ENCODE data around the gene GCG. TPM values are rescaled to one million over a fixed set of nuclear protein-coding genes. Genes with fewer than 3 reads are reported as not detected.

Gene GCG
- total RNA-seq, 1 donor from 2014 or later = not detected

DNA sequence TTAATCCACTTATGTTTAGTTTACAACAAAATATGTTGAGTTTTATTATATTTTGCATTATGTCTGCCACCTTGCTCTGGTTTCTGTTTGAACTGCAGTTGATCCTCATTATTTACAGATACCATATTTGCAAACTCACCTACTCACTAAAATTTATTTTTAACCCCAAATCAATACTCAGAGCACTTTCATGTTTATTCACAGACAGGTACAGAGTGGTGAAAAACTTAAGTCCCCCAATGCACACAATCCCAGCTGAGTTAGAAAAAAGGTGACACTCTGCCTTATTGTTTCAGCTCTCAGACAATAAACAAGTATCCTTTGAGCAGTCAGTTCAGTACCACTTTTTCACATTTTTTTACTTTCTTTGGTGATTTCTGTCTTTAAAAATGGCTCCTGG, 13.7 kb downstream of the GCG start:
- intact Hi-C loops (cut with micrococcal nuclease) = no loop called here
- Mint-ChIP-seq H3K27me3 (ENCODE audit: low read depth) (peaks cover 41% of the 10 kb centered on the region), H3K9me3 (no peaks in the 10 kb centered on the region), H3K36me3 (ENCODE audit: low read depth) (no peaks in the 10 kb centered on the region), H3K27ac (no peak overlapping the region), H3K4me3 (ENCODE audit: low read depth) (no peak overlapping the region), H3K4me1 (ENCODE audit: low read depth) (no peaks in the 10 kb centered on the region)
- no peak for DNase-seq (ENCODE audit: low spot score)

DNA sequence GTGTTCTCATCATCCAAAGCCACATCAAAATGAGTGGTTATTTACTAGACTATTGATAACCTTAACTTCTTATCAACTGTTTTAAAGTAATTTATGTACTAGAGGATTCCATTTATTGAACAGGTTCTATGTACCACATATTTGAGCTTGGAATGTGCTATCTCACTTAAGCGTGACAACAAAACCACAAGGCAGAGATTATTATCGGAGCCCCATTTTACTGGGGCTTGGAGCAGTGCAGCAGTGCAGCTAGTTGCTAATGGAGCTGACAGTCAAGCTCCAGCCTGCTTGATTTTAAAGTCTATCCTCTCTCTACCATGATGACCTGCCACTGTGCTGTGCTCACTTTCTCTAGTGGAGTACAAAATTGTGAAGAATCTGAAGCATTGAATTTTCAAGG, 24.6 kb downstream of the GCG start:
- DNase-seq (ENCODE audit: low spot score) = no peak
- no peak overlapping the region for H3K27ac Mint-ChIP-seq
- H3K9me3 Mint-ChIP-seq = no peaks in the 10 kb centered on the region
- no peak overlapping the region for H3K4me3 Mint-ChIP-seq (ENCODE audit: low read depth)
- H3K27me3 Mint-ChIP-seq (ENCODE audit: low read depth) = peaks cover 22% of the 10 kb centered on the region
- intact Hi-C loops (cut with micrococcal nuclease) = loop anchor here (10.0 kb wide), 1 partner anchor 703 kb away; no protein-coding TSS in a partner anchor
- H3K36me3 Mint-ChIP-seq (ENCODE audit: low read depth) = no peaks in the 10 kb centered on the region
- peaks cover 22% of the 10 kb centered on the region for H3K4me1 Mint-ChIP-seq (ENCODE audit: low read depth)

DNA sequence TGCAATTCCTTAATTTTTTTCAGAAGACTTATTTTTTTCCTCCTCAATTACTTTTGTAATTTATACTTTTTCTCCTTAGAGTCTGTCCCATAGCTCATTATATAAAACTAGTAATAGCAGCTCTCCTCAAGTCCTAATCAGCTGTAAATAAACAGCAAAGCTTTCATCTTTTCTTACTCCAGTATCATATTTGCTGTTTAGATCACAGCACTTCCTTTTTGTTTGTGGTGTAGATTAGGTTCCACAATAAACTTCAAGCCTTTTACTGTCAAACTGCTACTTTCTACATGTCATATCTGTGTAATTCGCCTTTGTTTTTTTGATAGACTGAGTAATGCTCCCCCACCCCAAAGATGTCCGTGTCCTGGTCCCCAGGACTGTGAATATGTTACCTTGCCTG, 25.5 kb downstream of the GCG start:
- Mint-ChIP-seq H3K27me3 (ENCODE audit: low read depth) (peaks cover 22% of the 10 kb centered on the region), H3K4me3 (ENCODE audit: low read depth) (no peak overlapping the region), H3K9me3 (no peaks in the 10 kb centered on the region), H3K27ac (no peak overlapping the region), H3K4me1 (ENCODE audit: low read depth) (peaks cover 22% of the 10 kb centered on the region), H3K36me3 (ENCODE audit: low read depth) (no peaks in the 10 kb centered on the region)
- DNase-seq (ENCODE audit: low spot score) = no peak
- intact Hi-C loops (cut with micrococcal nuclease) = loop anchor here (10.0 kb wide), 1 partner anchor 702 kb away; no protein-coding TSS in a partner anchor

DNA sequence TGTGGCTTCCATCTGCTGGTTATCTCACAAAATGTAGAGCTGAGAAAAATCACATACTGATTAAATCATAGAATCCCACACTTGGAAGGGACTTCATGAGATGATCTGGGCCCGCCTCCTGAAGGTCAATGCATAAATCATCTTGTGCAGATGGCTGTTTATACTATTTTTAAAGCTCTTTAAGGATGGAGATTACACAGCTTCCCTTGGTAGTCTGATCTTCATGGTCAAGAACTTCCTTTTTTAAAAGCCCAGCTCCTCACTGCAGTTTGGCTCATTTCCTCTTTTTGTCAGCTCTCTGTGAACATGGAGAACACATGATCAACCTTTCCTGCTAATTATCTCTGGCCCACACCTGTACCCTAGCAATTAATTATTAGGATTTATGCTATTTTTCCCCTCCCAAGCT, 25.9 kb downstream of the GCG start:
- H3K4me3 Mint-ChIP-seq (ENCODE audit: low read depth) = no peak overlapping the region
- intact Hi-C loops (cut with micrococcal nuclease) = loop anchor here (10.0 kb wide), 1 partner anchor 701 kb away; no protein-coding TSS in a partner anchor
- H3K36me3 Mint-ChIP-seq (ENCODE audit: low read depth) = no peaks in the 10 kb centered on the region
- no peaks in the 10 kb centered on the region for H3K9me3 Mint-ChIP-seq
- H3K27ac Mint-ChIP-seq = no peak overlapping the region
- peaks cover 22% of the 10 kb centered on the region for H3K4me1 Mint-ChIP-seq (ENCODE audit: low read depth)
- peaks cover 20% of the 10 kb centered on the region for H3K27me3 Mint-ChIP-seq (ENCODE audit: low read depth)
- no peak for DNase-seq (ENCODE audit: low spot score)

DNA sequence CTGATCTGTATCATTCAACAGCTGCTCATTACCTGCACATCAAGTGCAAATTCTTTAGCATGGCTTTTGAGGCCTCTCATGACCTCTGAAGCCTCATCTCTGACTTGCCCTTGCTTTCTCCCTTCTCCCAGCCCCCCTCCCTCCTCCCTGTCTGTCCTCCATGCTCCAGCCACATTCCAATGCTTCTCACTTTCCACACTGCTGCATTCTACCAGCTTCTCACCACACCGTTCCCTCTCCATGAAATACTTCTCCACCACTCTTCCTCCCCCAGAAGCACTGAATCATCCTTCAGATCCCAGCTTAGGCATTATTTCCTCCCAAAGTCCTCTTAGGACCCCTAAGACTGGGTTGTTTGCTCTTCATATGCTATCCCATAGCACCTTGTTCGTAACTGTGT, 26.9 kb downstream of the GCG start:
- Mint-ChIP-seq H3K4me1 (ENCODE audit: low read depth) (peaks cover 22% of the 10 kb centered on the region), H3K36me3 (ENCODE audit: low read depth) (no peaks in the 10 kb centered on the region), H3K9me3 (no peaks in the 10 kb centered on the region), H3K27me3 (ENCODE audit: low read depth) (peaks cover 18% of the 10 kb centered on the region), H3K27ac (no peak overlapping the region), H3K4me3 (ENCODE audit: low read depth) (no peak overlapping the region)
- intact Hi-C loops (cut with micrococcal nuclease) = loop anchor here (2.0 to 10.0 kb wide), 2 partner anchors 118 to 700 kb away; no protein-coding TSS in a partner anchor
- no peak for DNase-seq (ENCODE audit: low spot score)

DNA sequence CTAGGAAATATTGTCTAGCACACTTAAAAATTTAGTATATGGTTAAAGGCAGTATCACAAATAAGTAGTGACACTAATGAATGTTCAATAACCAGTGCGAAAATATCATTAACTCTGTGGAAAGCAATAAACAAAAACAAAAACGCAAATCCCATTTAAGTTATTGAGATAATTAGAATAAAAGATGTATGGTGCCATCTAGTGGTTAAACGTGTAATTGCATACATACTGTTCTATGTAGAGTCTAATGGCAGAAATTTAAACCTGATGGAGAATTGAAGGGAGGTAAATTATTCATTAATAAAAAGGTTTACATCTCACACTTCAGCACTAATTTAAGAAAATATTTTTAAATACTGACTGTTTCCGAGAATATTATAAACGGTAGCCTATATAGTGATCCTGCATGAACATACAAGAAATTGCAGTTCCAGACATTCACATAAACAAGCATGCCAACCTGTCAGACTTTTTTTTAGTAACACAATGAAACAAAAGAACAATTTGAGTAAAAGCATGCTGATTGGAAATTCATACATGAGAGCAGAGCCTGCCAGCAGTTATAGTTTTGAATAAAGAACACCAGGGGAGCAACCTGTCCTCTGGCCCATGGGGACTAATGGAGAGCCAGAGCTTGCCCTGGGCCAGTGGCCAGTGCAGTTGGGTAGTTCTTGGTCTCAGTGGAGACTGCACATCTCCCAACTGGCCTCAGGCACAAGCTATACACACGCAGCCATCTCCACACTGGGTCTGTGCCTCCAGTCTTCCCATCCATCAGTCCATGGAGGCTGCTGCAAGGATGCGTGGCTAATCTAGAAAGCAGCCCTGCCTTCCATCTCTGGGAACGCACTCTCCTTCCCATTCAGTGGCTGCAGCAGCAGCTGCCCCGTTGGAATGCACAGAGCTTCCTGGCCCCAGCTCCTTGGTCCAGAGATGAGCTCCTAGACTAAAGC, 28.0 kb downstream of the GCG start:
- H3K27me3 Mint-ChIP-seq (ENCODE audit: low read depth) = peaks cover 9% of the 10 kb centered on the region
- H3K27ac Mint-ChIP-seq = no peak overlapping the region
- peaks cover 20% of the 10 kb centered on the region for H3K4me1 Mint-ChIP-seq (ENCODE audit: low read depth)
- DNase-seq (ENCODE audit: low spot score) = no peak
- H3K4me3 Mint-ChIP-seq (ENCODE audit: low read depth) = no peak overlapping the region
- intact Hi-C loops (cut with micrococcal nuclease) = loop anchor here (1.0 to 10.0 kb wide), 6 partner anchors 52 to 699 kb away; partner anchors contain the start of gene DPP4
- H3K36me3 Mint-ChIP-seq (ENCODE audit: low read depth) = no peaks in the 10 kb centered on the region
- H3K9me3 Mint-ChIP-seq = no peaks in the 10 kb centered on the region

DNA sequence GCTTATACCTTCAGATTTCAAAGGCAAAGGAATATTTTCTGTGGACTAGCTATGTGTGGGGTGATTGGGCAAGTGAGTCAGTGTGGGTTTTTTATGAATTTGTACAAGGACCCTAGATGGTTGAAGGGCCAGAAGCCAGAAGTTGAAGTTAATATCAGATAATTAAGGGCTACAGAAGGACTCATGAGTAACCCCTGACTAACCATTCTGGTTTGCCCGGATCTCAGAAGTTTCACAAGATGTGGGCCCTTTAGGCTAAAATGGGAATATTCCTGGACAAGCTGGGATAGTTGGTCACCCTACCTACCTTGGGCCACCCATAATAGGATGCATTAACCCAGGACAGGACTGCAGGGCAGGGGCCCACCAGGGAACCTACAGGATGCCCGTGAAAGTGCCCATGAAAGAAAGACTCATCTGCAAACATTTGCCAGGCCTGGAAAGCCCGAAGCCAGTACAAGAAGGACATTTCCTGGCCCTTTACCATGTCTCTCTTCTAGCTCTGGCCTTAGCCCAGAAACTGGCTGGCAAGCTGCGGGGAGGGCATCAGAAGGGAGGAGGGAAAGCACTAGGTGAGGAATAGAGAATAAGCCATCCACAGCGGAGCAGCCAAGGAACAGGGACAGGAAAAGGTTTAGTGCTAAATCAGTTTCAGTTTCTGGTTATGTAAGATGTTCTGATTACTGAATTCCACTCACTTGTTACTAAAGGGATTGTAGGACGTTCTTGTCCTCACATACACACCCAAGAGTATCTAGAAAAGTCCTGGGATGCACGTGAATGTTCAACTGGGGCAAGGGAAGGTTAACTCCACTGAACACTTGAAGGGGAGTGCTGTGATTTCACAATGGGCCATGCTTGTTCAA, 33.6 kb downstream of the GCG start:
- H3K27ac Mint-ChIP-seq = no peak overlapping the region

DNA sequence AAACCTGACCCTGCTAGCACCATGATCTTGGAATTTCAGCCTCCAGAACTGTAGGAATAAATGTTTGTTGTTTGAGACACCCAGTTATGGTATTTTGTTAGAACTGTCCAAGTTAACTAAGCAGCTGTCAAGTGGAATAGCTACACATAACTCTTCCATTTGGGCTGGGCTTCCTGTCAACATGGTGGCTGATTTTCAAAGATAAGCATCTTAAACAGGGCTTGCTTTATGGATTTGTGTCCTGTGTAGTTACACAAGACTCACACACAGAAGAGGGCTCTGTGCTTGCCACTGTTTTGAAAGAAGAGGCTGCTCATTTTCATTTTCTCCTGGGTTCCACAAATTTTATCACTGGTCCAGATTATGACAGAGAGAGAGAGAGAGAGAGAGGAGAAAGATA, 35.7 kb downstream of the GCG start:
- H3K27ac Mint-ChIP-seq = no peak overlapping the region
- H3K4me3 Mint-ChIP-seq (ENCODE audit: low read depth) = no peak overlapping the region
- peaks cover 17% of the 10 kb centered on the region for H3K9me3 Mint-ChIP-seq
- intact Hi-C loops (cut with micrococcal nuclease) = no loop called here
- peaks cover 20% of the 10 kb centered on the region for H3K36me3 Mint-ChIP-seq (ENCODE audit: low read depth)
- peaks cover 15% of the 10 kb centered on the region for H3K4me1 Mint-ChIP-seq (ENCODE audit: low read depth)
- H3K27me3 Mint-ChIP-seq (ENCODE audit: low read depth) = no peaks in the 10 kb centered on the region
- DNase-seq (ENCODE audit: low spot score) = no peak

More for the DNA sequence above, 33.6 kb downstream of the GCG start:
- Mint-ChIP-seq H3K9me3 (peaks cover 17% of the 10 kb centered on the region), H3K27me3 (ENCODE audit: low read depth) (no peaks in the 10 kb centered on the region), H3K4me3 (ENCODE audit: low read depth) (no peak overlapping the region), H3K36me3 (ENCODE audit: low read depth) (peaks cover 20% of the 10 kb centered on the region), H3K4me1 (ENCODE audit: low read depth) (peaks cover 12% of the 10 kb centered on the region)
- intact Hi-C loops (cut with micrococcal nuclease) = no loop called here
- no peak for DNase-seq (ENCODE audit: low spot score)

DNA sequence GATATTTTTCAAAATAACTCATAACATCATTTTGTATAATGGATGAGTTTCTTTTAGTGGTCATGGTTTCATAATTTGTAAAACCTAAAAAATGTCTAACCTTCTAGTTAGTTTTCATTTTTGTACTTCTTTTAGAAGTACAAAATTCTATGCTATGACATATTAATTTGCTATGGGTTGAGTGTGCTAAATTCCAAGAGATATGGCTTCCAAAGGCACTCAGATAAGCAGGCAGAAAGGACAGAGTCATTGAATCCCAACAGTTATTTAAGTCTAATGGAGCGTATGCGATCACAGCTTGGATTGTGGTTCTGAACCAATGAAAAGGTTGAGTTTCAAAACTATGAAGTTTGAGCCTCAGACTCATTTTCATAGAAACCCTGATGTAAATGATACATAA, 37.0 kb downstream of the GCG start:
- H3K27me3 Mint-ChIP-seq (ENCODE audit: low read depth) = no peaks in the 10 kb centered on the region
- H3K27ac Mint-ChIP-seq = no peak overlapping the region
- no peak overlapping the region for H3K4me3 Mint-ChIP-seq (ENCODE audit: low read depth)
- DNase-seq (ENCODE audit: low spot score) = no peak
- H3K9me3 Mint-ChIP-seq = peaks cover 17% of the 10 kb centered on the region
- peaks cover 15% of the 10 kb centered on the region for H3K4me1 Mint-ChIP-seq (ENCODE audit: low read depth)
- intact Hi-C loops (cut with micrococcal nuclease) = no loop called here
- H3K36me3 Mint-ChIP-seq (ENCODE audit: low read depth) = peaks cover 20% of the 10 kb centered on the region

DNA sequence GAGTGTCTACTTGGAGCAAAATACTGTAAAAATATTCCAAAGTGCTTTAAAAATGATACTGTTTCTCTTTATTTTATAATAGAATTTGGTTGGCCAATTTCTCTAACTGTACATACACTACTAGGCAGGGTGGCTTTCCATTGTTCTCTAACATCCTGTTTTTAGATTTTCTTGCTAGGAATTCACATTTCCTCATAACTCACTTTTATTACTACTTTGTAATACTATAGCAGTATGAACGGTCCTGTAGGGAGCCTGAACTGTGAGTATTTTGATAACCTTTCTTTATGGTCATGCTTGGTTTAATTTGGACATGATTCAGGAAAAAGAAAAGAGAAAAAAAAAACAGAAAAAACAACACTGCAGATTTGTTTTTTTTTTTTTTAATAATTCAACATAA, 37.8 kb downstream of the GCG start:
- H3K9me3 Mint-ChIP-seq = peaks cover 17% of the 10 kb centered on the region
- no peak overlapping the region for H3K4me3 Mint-ChIP-seq (ENCODE audit: low read depth)
- intact Hi-C loops (cut with micrococcal nuclease) = no loop called here
- no peaks in the 10 kb centered on the region for H3K27me3 Mint-ChIP-seq (ENCODE audit: low read depth)
- H3K4me1 Mint-ChIP-seq (ENCODE audit: low read depth) = peaks cover 15% of the 10 kb centered on the region
- H3K36me3 Mint-ChIP-seq (ENCODE audit: low read depth) = peaks cover 20% of the 10 kb centered on the region
- H3K27ac Mint-ChIP-seq = no peak overlapping the region
- no peak for DNase-seq (ENCODE audit: low spot score)

DNA sequence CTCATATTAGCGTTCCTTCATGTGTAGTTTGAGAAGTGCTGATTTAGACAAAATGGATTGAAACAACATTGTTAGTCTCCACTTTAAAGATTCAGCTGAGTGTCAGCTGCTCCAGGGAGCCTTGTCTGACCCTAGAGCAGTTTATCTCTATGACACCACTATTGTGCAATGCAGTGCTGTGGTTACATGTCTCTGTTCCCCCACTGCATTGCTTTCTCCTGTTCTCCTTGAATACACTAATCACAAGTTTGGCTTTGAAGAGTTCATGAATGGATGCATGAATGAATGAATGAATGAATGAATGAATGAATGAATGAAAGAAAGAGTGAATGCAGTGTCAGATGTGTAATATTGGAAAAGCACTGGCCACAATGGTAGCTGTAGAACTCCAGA, 38.3 kb downstream of the GCG start:
- H3K27ac Mint-ChIP-seq = no peak overlapping the region
- intact Hi-C loops (cut with micrococcal nuclease) = no loop called here
- no peak overlapping the region for H3K4me3 Mint-ChIP-seq (ENCODE audit: low read depth)
- peaks cover 17% of the 10 kb centered on the region for H3K9me3 Mint-ChIP-seq
- peaks cover 20% of the 10 kb centered on the region for H3K36me3 Mint-ChIP-seq (ENCODE audit: low read depth)
- H3K4me1 Mint-ChIP-seq (ENCODE audit: low read depth) = peaks cover 13% of the 10 kb centered on the region
- DNase-seq (ENCODE audit: low spot score) = no peak
- H3K27me3 Mint-ChIP-seq (ENCODE audit: low read depth) = no peaks in the 10 kb centered on the region

DNA sequence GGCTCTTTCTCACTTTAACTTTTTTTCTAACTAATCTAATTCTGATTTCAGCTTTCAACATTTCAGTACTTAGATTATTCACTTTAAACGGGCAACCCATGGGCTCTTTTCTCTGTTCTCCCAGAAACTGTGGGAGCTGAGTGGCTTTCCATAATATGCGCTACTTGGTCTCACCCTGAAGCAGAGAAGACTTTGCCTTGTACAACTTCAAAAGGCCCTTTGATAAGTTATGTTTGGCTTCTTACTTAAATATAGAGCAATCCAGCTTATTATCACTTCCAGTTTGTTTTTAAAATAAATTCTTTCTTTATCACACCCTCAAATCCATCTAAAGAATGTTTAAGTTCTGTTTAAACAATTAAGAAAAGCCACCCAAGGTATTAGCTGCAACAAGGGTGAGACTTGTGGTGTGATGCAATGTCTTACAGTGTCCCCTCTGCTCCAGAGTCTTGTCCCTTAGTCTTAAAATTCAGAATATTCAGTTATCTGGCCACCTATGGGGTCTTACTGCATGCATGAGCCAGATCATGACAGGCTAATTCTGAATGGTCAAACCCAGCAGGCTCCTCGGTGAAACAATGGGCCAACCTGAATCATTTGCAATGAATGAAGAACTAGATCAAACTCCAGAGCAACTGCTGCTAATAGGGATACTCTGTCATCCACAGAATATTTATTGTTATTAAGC, 38.8 kb downstream of the GCG start:
- no peak overlapping the region for H3K4me3 Mint-ChIP-seq (ENCODE audit: low read depth)
- peaks cover 20% of the 10 kb centered on the region for H3K36me3 Mint-ChIP-seq (ENCODE audit: low read depth)
- H3K4me1 Mint-ChIP-seq (ENCODE audit: low read depth) = peaks cover 12% of the 10 kb centered on the region
- H3K9me3 Mint-ChIP-seq = peaks cover 17% of the 10 kb centered on the region
- DNase-seq (ENCODE audit: low spot score) = no peak
- H3K27ac Mint-ChIP-seq = no peak overlapping the region
- intact Hi-C loops (cut with micrococcal nuclease) = no loop called here
- H3K27me3 Mint-ChIP-seq (ENCODE audit: low read depth) = peaks cover under 1% of the 10 kb centered on the region
